ENCODE results near the gene LRP2. TPM values are rescaled to one million over a fixed set of nuclear protein-coding genes. Genes with fewer than 3 reads are reported as not detected.

Gene LRP2
- polyA plus RNA-seq, 2 of the 4 experiments (the other 2 are of a cell fraction) = 0.04 TPM; not detected in 1

GRCh38 chr2:169336695-169337094 is 25.6 kb downstream of the LRP2 start:
- H3K9me3 ChIP-seq = no peaks in the 10 kb centered on the region
- DNase-seq (ENCODE audit: low read depth in 1 of 2, low spot score in 1 of 2) (no peak), ATAC-seq (no peak), FAIRE-seq (no peak)
- no peak overlapping the region for H3K27ac ChIP-seq
- no peaks in the 10 kb centered on the region for H3K4me1 ChIP-seq
- CTCF ChIA-PET = interaction anchor here (1.0 to 1.6 kb wide), 2 partner anchors 12 to 19 kb away, joined by 3 read pairs; no protein-coding TSS in a partner anchor
- no peak for TF ChIP-seq CHD2 (IDR thresholded peaks at IDR 0.05; ENCODE audit: low read length, partially characterized antibody)
- no peak for TF ChIP-seq NR3C1 (IDR thresholded peaks at IDR 0.05)
- TF ChIP-seq ZSCAN20 (CRISPR knock-in tag; IDR thresholded peaks at IDR 0.05) = no peak
- no peak for TF ChIP-seq CBX2 (IDR thresholded peaks at IDR 0.05; ENCODE audit: borderline replicate concordance, low read depth)
- no peak for TF ChIP-seq HEYL (CRISPR knock-in tag; IDR thresholded peaks at IDR 0.05)
- TF ChIP-seq MAZ (IDR thresholded peaks at IDR 0.05; ENCODE audit: borderline replicate concordance, low read depth, low read length) = no peak
- no peak for TF ChIP-seq GATA3 (IDR thresholded peaks at IDR 0.05; ENCODE audit: borderline replicate concordance)
- 36% methylated on average over 5 of the region's 5 CpGs for WGBS (ENCODE audit: missing lambda C conversion rate)
- no peak overlapping the region for H3K4me3 ChIP-seq
- POLR2A ChIA-PET = no interaction called here
- no peak overlapping the region for H3K4me2 ChIP-seq

DNA sequence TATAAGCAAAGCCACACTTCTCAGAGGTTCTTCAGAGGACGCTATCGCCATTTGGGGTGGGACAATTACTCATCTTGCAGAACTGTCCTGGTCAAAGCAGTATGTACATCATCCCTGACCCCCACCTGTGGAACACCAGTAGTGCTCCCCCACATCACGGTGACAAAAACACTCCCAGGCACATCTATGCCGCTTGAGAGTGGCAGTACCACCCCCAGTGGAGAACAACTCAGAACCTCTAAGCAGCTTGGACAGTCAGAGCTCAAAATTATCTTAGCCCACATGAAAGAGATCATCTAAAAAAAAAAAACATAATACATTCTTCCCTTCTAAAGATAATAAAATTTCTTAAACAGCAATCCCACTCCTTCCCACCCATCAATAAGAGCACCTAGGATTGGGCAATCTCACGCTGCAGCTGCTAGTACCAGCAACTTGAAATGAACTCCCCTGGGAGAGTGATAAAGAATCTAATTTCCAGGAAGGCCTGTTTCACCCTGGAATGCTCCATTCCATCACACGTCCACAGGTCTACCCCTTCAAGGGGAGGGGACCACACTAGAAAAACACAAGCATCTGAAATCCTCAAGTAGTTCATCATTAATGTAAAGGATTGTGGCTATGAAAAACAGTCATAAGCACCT is 31.7 kb downstream of the LRP2 start:
- Histone ChIP-seq H3K4me1 (no peaks in the 10 kb centered on the region), H3K9me3 (no peaks in the 10 kb centered on the region), H3K4me3 (no peak overlapping the region), H3K4me2 (no peak overlapping the region), H3K27ac (no peak overlapping the region)
- ChIA-PET POLR2A (no interaction called here), CTCF (no interaction called here)
- no peak for TF ChIP-seq MAZ (IDR thresholded peaks at IDR 0.05; ENCODE audit: borderline replicate concordance, low read depth, low read length)
- no peak for TF ChIP-seq RFX5 (IDR thresholded peaks at IDR 0.05)
- no peak for TF ChIP-seq JUNB (IDR thresholded peaks at IDR 0.05)
- no peak for TF ChIP-seq EP300 (IDR thresholded peaks at IDR 0.05)
- TF ChIP-seq POLR2AphosphoS2 (conservative IDR thresholded peaks at IDR 0.05; ENCODE audit: low read length) = no peak
- TF ChIP-seq MAX (IDR thresholded peaks at IDR 0.05) = no peak
- TF ChIP-seq ESRRA (IDR thresholded peaks at IDR 0.05; ENCODE audit: borderline replicate concordance, low read length) = no peak
- no peak for TF ChIP-seq EHF (CRISPR knock-in tag; IDR thresholded peaks at IDR 0.05)
- TF ChIP-seq NFE2L2 (conservative IDR thresholded peaks at IDR 0.05; ENCODE audit: low read length) = no peak
- TF ChIP-seq CBX8 (IDR thresholded peaks at IDR 0.05) = no peak
- TF ChIP-seq ZSCAN20 (CRISPR knock-in tag; IDR thresholded peaks at IDR 0.05) = no peak
- TF ChIP-seq JUN (IDR thresholded peaks at IDR 0.05) = no peak
- no peak for TF ChIP-seq RAD21 (conservative IDR thresholded peaks at IDR 0.05 in 1 of 2, IDR thresholded peaks at IDR 0.05 in 1 of 2)
- TF ChIP-seq EHMT2 (IDR thresholded peaks at IDR 0.05; ENCODE audit: low read depth) = no peak
- no peak for TF ChIP-seq MYC (IDR thresholded peaks at IDR 0.05; ENCODE audit: borderline replicate concordance, low read length)
- TF ChIP-seq NPAS2 (CRISPR knock-in tag; IDR thresholded peaks at IDR 0.05; ENCODE audit: borderline replicate concordance) = no peak
- TF ChIP-seq NR3C1 (IDR thresholded peaks at IDR 0.05) = no peak
- WGBS (ENCODE audit: missing lambda C conversion rate) = 12% methylated on average over 6 of the region's 6 CpGs
- no peak for ATAC-seq
- FAIRE-seq = no peak
- no peak for DNase-seq (ENCODE audit: low read depth in 1 of 2, low spot score in 1 of 2)

GRCh38 chr2:169329688-169330554 is 32.4 kb downstream of the LRP2 start:
- ATAC-seq = peak; percentile 23 to 41; a peak in 2 of 6 replicates
- CTCF ChIA-PET = no interaction called here
- POLR2A ChIA-PET = no interaction called here

More at GRCh38 chr2:169329688-169330554, 32.4 kb downstream of the LRP2 start:
- no peak for FAIRE-seq
- H3K4me3 ChIP-seq = no peak overlapping the region
- no peaks in the 10 kb centered on the region for H3K9me3 ChIP-seq
- no peaks in the 10 kb centered on the region for H3K4me1 ChIP-seq
- TF ChIP-seq NFE2L2 (conservative IDR thresholded peaks at IDR 0.05; ENCODE audit: low read length) (no peak), KDM1A (IDR thresholded peaks at IDR 0.05; ENCODE audit: low read depth) (no peak), NPAS2 (CRISPR knock-in tag; IDR thresholded peaks at IDR 0.05; ENCODE audit: borderline replicate concordance) (no peak)
- no peak overlapping the region for H3K4me2 ChIP-seq
- DNase-seq (ENCODE audit: low read depth in 1 of 2, low spot score in 1 of 2) = no peak
- WGBS (ENCODE audit: missing lambda C conversion rate) = 36% methylated on average over 8 of the region's 8 CpGs
- no peak overlapping the region for H3K27ac ChIP-seq
